Keratinocyte (primary cell): Measurements from ENCODE around the gene CCDC192. TPM values are rescaled to one million over a fixed set of nuclear protein-coding genes. Genes with fewer than 3 reads are reported as not detected.

Source experiments
- DNase-seq: peaks from one replicate; pipeline ENCODE4 v3.0.0-alpha.2; 2011; ENCODE audit warnings: low read depth, missing footprints, low spot score
- FAIRE-seq: peaks from 2 replicates; lab custom pipeline; 2011; peaks lifted over from hg19 to GRCh38; lab: Jason Lieb, UNC
- H2AFZ ChIP-seq: 2 replicates; pipeline ENCODE4 v1.6.0; 2012; ENCODE audit warnings: low read length, control low read depth, inconsistent platforms; ENCODE audit not compliant: control insufficient read depth
- H3K27ac ChIP-seq: 2 replicates; pipeline ENCODE4 v1.5.1; 2011; ENCODE audit warnings: low read length; ENCODE audit not compliant: control insufficient read depth, insufficient read depth
- H3K27me3 ChIP-seq: 3 replicates; pipeline ENCODE4 v1.6.0; 2011; ENCODE audit warnings: low read length; ENCODE audit not compliant: control insufficient read depth, insufficient read depth; ENCODE audit errors: extremely low read depth
- H3K36me3 ChIP-seq, 2 experiments: 2 replicates in 1 of 2; 3 replicates in 1 of 2; pipeline ENCODE4 v1.5.1; 2011; ENCODE audit warnings: low read length in 2 of 2, mild to moderate bottlenecking in 1 of 2; ENCODE audit not compliant: control insufficient read depth in 2 of 2, insufficient read depth in 2 of 2; ENCODE audit errors: extremely low read depth in 1 of 2
- H3K4me1 ChIP-seq: 3 replicates; pipeline ENCODE4 v1.5.1; 2011; ENCODE audit warnings: low read length; ENCODE audit not compliant: control insufficient read depth, insufficient read depth; ENCODE audit errors: extremely low read depth
- H3K4me2 ChIP-seq: 3 replicates; pipeline ENCODE4 v1.6.0; 2011; ENCODE audit warnings: low read depth, low read length; ENCODE audit not compliant: control insufficient read depth, insufficient read depth; ENCODE audit errors: extremely low read depth
- H3K4me3 ChIP-seq, 3 experiments: fragments of 200-600 bp in 1 of 3; sonication (generic) in 1 of 3; 2 replicates in 2 of 3; 3 replicates in 1 of 3; pipeline ENCODE4 v1.5.1; 2011 to 2016; ENCODE audit warnings: low read length in 3 of 3, mild to moderate bottlenecking in 3 of 3, control low read depth in 2 of 3, inconsistent platforms in 1 of 3, low read depth in 1 of 3, mixed read lengths in 1 of 3, mixed run types in 1 of 3, moderate library complexity in 1 of 3; ENCODE audit not compliant: control insufficient read depth in 2 of 3, insufficient read depth in 2 of 3; ENCODE audit errors: extremely low read depth in 1 of 3
- H3K79me2 ChIP-seq: 2 replicates; pipeline ENCODE4 v1.6.0; 2012; ENCODE audit warnings: low read length; ENCODE audit not compliant: control insufficient read depth, insufficient read depth
- H3K9ac ChIP-seq: 3 replicates; pipeline ENCODE4 v1.6.0; 2011; ENCODE audit warnings: low read length; ENCODE audit not compliant: control insufficient read depth, insufficient read depth; ENCODE audit errors: extremely low read depth
- H3K9me1 ChIP-seq: 3 replicates; pipeline ENCODE4 v1.6.0; 2011; ENCODE audit warnings: low read length; ENCODE audit not compliant: control insufficient read depth, insufficient read depth; ENCODE audit errors: extremely low read depth
- H3K9me3 ChIP-seq: 2 replicates; pipeline ENCODE4 v1.5.1; 2012; ENCODE audit warnings: low read depth, low read length; ENCODE audit not compliant: control insufficient read depth
- H4K20me1 ChIP-seq: 3 replicates; pipeline ENCODE4 v1.6.0; 2011; ENCODE audit warnings: low read length; ENCODE audit not compliant: control insufficient read depth, insufficient read depth; ENCODE audit errors: extremely low read depth
- EZH2 ChIP-seq: IDR thresholded peaks from one replicate; pipeline ENCODE4 v1.6.1; 2012; ENCODE audit warnings: inconsistent platforms, mild to moderate bottlenecking, low read length, moderate library complexity
- dilution Hi-C: fragments of 300-500 bp; cut with MboI; formaldehyde crosslinking; loops from one replicate; pipeline ENCODE4 v1.7.0; 2020; ENCODE audit warnings: low sequenced_read_pairs; ENCODE audit not compliant: extremely low pct_ligation_motif_present
- polyA plus RNA-seq, 5 experiments: library from polyadenylated mRNA; depleted of rRNA in 3 of 5; stranded (reverse) in 3 of 5; stranded (forward) in 1 of 5; unstranded in 1 of 5; fragments of >200 nt; gene quantifications; 1 replicate in 1 of 5; 2 replicates in 3 of 5; 3 replicates in 1 of 5; pipeline versions ENCODE4 v1.2.1 to v1.2.3, GENCODE V29; 2011 to 2012; ENCODE audit warnings: missing spikeins in 2 of 5, low read depth in 1 of 5, low replicate concordance in 1 of 5
- TF ChIP-seq, protein P1 (sequence below), 3 experiments: IDR thresholded peaks in 1 of 3; conservative IDR thresholded peaks in 1 of 3; optimal IDR thresholded peaks in 1 of 3; 2 replicates in 2 of 3; 3 replicates in 1 of 3; pipeline versions ENCODE3 to v1.5.1; 2011; ENCODE audit warnings: low read length in 3 of 3, mild to moderate bottlenecking in 3 of 3, moderate library complexity in 2 of 3, control low read depth in 1 of 3, inconsistent platforms in 1 of 3; ENCODE audit not compliant: insufficient read depth in 2 of 3; ENCODE audit errors: extremely low read depth in 1 of 3

CCDC192 gene
- polyA plus RNA-seq, 1 donor (not counting 4 experiments of a cell fraction or from before 2014, with no cell fraction given) = not detected

DNA sequence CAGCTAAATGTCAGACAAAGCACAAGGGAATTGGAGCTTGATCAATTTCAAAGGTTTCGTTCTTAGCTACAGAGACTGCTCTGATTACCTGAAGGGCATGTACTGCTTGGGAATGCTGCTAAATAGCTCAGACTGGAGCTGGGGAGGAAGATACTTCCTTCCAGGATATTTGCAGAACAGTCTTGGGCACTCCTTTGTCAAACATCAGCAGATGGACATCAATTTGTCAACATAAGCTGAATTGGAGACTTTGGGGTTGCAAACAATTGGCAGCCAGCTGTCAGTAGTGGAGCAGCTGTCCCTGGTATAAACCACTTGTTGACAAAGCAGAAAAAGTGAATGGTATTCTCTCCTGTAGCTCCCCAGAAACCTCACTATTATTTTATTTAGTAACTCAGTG is 182.0 kb downstream of the CCDC192 start:
- Histone ChIP-seq H3K9me3 (no peaks in the 10 kb centered on the region), H3K27me3 (no peaks in the 10 kb centered on the region), H4K20me1 (no peaks in the 10 kb centered on the region), H3K9ac (no peak overlapping the region), H3K9me1 (no peaks in the 10 kb centered on the region), H2AFZ (no peak overlapping the region), H3K79me2 (no peaks in the 10 kb centered on the region), H3K27ac (no peak overlapping the region), H3K36me3 (no peaks in the 10 kb centered on the region), H3K4me2 (no peak overlapping the region), H3K4me1 (no peaks in the 10 kb centered on the region), H3K4me3 (no peak overlapping the region)
- no peak for FAIRE-seq
- no peak for DNase-seq
- dilution Hi-C loops = no loop called here
- no peak for TF ChIP-seq EZH2
- TF ChIP-seq, protein P1, sequence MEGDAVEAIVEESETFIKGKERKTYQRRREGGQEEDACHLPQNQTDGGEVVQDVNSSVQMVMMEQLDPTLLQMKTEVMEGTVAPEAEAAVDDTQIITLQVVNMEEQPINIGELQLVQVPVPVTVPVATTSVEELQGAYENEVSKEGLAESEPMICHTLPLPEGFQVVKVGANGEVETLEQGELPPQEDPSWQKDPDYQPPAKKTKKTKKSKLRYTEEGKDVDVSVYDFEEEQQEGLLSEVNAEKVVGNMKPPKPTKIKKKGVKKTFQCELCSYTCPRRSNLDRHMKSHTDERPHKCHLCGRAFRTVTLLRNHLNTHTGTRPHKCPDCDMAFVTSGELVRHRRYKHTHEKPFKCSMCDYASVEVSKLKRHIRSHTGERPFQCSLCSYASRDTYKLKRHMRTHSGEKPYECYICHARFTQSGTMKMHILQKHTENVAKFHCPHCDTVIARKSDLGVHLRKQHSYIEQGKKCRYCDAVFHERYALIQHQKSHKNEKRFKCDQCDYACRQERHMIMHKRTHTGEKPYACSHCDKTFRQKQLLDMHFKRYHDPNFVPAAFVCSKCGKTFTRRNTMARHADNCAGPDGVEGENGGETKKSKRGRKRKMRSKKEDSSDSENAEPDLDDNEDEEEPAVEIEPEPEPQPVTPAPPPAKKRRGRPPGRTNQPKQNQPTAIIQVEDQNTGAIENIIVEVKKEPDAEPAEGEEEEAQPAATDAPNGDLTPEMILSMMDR (optimal IDR thresholded peaks at IDR 0.05 in 1 of 3, IDR thresholded peaks at IDR 0.05 in 1 of 3, conservative IDR thresholded peaks at IDR 0.05 in 1 of 3; ENCODE audit: extremely low read depth in 1 of 3, insufficient read depth in 2 of 3, low read length in 3 of 3) = no peak

DNA sequence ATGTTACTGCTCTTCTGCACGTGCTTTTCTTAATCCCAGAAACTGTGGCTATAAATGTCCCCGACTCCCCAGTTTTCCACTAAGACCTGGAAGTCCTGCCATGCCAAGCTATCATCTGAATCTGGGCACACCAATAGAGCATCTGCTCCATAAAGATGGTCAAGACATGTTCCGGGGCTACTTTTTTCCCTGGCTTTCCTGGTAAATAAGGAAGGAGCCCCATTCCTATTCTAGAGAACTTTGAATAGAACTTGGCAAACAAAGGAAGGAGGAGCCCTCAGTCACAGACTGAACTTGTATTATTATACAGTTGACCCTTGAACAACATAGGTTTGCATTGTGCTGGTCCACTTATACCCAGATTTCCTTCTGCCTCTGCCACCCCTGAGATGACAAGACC is 182.9 kb downstream of the CCDC192 start:
- TF ChIP-seq EZH2 = no peak
- TF ChIP-seq, protein P1 (optimal IDR thresholded peaks at IDR 0.05 in 1 of 3, IDR thresholded peaks at IDR 0.05 in 1 of 3, conservative IDR thresholded peaks at IDR 0.05 in 1 of 3; ENCODE audit: extremely low read depth in 1 of 3, insufficient read depth in 2 of 3, low read length in 3 of 3) = no peak
- no peak overlapping the region for H3K9ac ChIP-seq
- no peaks in the 10 kb centered on the region for H3K9me3 ChIP-seq
- no peaks in the 10 kb centered on the region for H3K79me2 ChIP-seq
- no peaks in the 10 kb centered on the region for H3K36me3 ChIP-seq
- FAIRE-seq (no peak), DNase-seq (no peak)
- H2AFZ ChIP-seq = no peak overlapping the region
- no peaks in the 10 kb centered on the region for H3K9me1 ChIP-seq
- H3K27me3 ChIP-seq = no peaks in the 10 kb centered on the region
- no peaks in the 10 kb centered on the region for H3K4me1 ChIP-seq
- H3K27ac ChIP-seq = no peak overlapping the region
- no peak overlapping the region for H3K4me3 ChIP-seq
- H3K4me2 ChIP-seq = no peak overlapping the region
- dilution Hi-C loops = no loop called here
- H4K20me1 ChIP-seq = no peaks in the 10 kb centered on the region
